T-helper 1 cell (primary cell): ENCODE results near the gene AGAP1.

Experiments
- DNase-seq, 5 donors: peaks; one replicate each; pipeline ENCODE4 v3.0.0-alpha.2; 2012 to 2020

Gene AGAP1

DNA sequence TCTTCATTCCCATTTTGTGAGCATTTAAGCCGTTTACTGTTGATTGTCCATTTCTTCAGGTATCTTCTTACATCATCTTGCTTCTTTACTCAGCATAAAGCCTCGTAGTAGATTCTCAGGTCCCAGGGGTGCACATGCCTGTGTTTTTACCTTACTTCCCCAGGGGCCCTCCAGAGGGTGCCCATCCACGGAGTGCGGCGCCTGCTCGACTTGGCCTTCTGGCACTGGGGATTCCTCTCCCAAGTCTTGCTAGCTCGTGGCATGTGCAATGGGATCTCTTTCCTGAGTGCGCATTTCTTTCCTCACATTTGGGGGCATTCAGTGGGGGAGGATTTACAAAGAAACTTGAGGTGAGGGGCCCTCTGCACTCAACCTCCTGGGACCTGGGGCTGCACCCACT is 148.1 kb downstream of the AGAP1 start:
- DNase-seq = no peak

DNA sequence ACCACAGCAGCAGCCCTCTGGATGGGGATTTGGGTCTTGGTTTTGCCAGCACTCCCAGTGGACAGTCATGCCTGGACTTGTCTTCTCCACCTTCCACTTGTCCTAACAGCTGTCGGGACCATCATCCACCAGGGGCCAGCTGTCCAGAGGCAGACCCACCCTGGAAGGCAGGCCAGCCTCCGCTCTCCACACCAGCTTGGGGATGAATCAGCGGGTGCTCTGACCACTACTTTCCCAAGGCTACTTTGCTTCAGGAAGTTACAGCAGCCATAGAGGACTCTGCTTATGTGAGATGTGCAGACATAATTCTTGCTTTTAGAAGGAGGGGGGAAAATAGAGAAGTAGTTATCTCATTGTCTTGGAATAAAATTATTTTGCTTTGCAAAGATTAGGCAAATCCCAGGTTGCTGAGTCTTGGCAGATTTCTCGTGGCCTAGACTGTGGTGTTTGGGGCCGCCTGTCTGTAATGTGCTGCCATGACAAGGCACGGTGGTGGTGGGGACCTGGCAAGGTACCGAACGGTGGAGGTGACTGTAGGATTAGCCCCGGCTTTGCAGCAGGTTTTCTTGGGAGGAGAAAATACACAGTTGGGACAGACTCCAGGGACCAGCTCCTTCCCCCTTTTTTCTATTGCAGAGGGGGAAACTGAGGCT is 148.7 kb downstream of the AGAP1 start:
- DNase-seq = no peak

DNA sequence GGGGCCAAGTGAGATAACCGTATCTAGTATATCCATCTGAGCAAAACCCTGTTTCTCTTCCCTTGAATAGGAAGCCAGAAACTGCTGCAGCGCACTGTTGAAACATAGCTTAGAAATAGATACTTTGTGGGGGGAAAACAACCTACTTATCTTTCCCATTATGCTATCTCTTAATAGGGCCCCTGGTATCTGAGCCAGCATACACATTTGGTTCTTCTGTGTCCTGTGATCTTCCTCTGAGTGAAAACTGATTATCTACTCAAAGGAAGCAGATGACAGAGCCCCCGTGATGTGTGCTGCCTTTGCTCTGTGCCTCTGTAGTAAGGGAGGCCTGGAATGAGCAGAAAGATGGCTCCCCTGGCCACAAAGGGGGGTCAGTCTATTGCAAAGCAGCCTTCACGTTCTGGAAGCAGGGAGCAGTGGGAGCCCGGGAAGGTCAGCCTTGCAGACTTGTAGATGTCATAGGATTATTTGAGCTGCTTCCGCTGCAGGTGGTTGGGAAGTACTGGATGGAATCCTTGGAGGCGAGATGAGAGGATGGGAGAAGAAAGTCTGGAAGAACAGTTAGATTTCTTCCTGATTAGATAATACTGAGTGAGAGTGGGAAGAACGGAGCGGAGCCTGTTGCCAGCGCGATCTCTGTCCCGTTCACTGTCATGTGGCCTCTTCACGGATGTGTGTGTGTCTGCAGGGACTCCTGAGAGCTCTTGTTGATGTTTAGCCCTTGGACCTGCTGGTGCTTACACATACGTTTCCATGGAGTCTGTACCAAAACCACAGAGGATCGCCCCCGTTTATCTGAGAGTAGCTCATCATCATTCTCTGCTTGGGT is 150.1 kb downstream of the AGAP1 start:
- no peak for DNase-seq

DNA sequence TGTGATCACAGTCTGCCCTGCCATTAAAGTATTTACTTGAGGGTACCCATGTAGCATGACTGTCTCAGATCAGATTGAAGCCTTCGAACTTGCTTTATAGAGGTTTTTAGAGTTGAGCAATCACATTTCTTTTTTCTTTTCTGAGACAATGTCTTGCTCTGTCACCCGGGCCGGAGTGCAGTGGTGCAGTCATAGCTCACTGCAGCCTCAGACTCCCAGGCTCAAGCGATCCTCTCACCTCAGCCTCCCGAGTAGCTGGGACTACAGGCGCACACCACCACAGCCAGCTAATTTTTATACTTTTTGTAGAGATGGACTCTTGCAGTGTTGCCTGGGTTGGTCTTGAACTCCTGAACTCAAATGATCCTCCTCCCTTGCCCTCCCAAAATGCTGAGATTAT is 153.4 kb downstream of the AGAP1 start:
- no peak for DNase-seq

GRCh38 chr2:235647877-235648276 is 154.0 kb downstream of the AGAP1 start:
- DNase-seq = no peak

GRCh38 chr2:235649418-235649817 is 155.6 kb downstream of the AGAP1 start:
- no peak for DNase-seq

DNA sequence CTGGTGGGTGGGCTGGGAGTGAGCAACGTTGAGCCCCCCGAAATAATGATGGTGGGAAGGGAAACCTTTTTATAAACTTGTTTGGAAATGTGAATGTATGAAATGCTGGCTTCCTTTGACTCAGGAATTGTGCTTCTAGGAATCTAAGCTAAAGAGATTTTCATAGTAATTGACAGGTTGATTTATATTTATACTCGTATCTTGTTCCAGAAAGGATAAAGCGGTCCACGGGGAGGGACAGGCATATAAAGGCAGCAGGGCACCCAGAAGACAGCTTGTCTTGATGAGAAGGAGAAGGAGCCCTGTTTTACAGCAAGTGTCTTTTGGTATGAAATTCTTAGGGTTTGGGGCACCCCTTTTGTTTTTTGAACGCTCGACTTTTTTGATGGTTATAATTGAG is 157.8 kb downstream of the AGAP1 start:
- no peak for DNase-seq

- no peak for DNase-seq
Measured at GRCh38 chr2:235654103-235654813, 160.4 kb downstream of the AGAP1 start.

GRCh38 chr2:235658351-235659174 is 164.7 kb downstream of the AGAP1 start:
- DNase-seq = no peak

DNA sequence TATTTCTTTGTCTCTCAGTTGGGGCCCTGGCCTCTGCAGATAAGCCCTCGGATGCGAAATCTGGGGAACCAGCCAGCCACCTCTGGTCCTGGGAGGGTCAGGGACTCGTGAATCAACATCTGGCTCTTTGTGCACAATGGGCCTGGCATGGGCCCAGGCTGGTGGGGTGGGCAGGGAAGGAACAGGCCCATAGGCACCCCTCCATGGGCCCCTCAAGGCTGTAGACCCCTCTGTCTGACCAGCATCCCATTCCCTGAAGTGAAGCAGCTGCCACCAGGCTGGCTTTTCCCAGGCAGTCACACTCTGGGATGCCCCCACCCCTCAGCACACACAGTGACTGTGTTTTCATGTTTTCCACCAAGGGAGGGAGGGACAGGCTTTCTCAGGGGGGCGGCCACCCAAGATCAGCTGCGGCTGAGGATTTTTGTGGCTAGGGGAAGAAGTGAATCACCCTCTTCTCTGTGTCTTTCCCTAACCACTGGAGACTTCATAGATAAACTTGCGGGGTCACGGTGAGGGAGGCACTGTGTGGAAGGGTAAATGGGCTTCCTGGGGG is 166.0 kb downstream of the AGAP1 start:
- no peak for DNase-seq

- DNase-seq = no peak
Measured at GRCh38 chr2:235660484-235661082, 166.7 kb downstream of the AGAP1 start.

DNA sequence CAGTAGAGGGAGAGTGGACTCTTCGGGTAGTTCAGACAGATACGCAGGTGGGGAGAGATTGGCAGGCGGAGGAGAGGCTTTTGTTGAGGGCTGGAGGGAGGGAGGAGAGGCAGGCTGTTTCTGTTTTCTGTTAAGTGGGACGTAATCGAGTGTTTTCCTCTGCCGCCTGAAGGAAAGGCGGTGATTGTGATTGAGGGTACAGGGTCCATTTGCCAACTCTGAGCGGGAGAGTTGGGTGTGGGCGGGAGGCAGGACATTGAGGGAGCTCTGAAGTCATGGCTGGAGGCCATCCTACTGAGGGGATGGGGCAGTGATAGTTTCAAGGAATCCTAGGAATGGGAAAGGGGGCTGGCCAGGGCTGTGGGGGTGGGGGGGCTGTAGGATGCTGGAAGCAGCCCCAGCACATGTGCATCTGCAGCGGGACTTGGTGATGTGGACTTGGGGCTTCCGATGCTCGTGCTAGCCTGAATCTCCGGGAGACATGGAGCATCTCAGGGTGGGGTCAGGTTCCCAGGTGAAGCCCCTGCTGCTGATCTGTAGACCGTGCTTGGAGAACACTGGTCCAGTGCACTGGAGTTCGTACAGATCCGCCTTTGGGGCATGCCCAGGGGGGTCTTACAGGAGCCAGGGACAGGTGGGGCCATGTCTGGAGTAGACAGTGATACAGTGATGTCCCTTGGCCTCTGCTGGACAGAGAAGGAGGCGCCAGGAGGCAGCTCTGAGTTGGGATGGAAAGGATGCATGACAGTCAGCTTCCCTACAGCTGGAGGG is 167.5 kb downstream of the AGAP1 start:
- no peak for DNase-seq

DNA sequence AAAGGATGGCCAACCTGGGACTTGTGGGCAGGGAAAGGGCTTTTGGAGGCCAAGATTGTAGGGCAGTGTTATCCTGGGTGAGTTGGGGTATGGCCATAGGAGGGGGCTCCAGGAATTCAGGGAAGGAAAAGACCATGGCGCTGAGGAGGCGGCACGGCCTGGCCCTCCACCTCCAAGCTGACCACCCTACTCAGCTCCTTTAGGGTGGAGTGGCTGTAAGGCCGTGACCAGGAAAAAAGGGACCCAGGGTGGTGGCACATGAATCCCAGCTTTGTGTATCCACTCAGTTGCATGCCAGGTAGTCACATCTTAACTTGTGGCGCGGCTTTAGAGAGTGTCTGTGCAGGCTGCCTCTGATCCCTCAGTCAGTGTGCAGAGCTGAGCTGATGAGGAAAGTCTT is 168.1 kb downstream of the AGAP1 start:
- DNase-seq = no peak

GRCh38 chr2:235663875-235664274 is 170.0 kb downstream of the AGAP1 start:
- DNase-seq = no peak

GRCh38 chr2:235665661-235666212 is 171.9 kb downstream of the AGAP1 start:
- DNase-seq = no peak

GRCh38 chr2:235666213-235666781 is 172.5 kb downstream of the AGAP1 start:
- peak in 1 of 5 donors; percentile 1 for DNase-seq

DNA sequence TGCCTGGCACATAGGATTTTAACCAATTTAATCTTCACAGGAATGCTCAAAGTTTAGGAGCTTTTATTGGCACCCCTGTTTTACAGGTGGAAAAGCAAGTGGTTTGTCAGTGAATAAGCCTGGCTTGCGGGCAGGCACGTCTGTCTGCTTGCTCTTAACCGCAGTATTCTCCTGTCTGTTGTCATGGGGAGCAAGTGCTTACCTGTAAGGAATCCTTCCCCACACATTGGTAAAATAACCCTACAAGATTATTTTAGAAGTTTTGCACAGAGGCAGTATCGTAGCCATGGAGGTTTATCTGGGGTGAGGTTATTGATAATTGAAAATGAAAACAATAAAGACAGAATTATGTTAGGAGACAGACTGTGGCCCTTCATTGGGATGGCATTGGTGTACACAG is 174.9 kb downstream of the AGAP1 start:
- no peak for DNase-seq

DNA sequence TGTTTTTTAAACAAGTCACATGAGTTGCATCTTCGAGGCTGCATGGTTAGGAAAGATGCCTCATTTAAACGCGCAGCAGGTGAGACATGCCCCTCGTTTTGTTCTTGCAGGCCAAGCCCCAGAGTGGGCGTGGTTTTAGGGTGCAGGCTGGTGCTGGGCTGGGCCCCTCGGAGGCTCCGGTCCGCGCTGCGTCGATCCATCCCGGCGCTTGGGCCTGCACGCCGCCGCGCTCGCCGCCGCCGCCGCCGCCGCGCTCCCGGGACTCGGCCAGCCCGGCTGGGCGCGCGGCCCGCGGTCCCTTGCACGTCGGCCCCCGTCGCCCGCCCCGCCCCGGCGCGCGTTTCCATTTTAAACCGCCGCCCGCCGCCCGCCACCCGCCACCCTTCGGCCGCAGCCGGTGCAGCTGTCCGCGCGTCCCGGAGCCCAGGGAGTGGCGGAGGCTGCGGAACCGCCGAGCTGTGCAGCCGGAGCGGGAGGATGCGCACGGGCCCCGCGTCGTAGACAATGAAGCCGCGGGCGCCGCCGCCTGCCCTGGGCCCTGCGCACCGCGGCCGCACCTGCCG is 175.5 kb downstream of the AGAP1 start:
- peak in 2 of 5 donors; percentile 2 to 16 for DNase-seq

DNA sequence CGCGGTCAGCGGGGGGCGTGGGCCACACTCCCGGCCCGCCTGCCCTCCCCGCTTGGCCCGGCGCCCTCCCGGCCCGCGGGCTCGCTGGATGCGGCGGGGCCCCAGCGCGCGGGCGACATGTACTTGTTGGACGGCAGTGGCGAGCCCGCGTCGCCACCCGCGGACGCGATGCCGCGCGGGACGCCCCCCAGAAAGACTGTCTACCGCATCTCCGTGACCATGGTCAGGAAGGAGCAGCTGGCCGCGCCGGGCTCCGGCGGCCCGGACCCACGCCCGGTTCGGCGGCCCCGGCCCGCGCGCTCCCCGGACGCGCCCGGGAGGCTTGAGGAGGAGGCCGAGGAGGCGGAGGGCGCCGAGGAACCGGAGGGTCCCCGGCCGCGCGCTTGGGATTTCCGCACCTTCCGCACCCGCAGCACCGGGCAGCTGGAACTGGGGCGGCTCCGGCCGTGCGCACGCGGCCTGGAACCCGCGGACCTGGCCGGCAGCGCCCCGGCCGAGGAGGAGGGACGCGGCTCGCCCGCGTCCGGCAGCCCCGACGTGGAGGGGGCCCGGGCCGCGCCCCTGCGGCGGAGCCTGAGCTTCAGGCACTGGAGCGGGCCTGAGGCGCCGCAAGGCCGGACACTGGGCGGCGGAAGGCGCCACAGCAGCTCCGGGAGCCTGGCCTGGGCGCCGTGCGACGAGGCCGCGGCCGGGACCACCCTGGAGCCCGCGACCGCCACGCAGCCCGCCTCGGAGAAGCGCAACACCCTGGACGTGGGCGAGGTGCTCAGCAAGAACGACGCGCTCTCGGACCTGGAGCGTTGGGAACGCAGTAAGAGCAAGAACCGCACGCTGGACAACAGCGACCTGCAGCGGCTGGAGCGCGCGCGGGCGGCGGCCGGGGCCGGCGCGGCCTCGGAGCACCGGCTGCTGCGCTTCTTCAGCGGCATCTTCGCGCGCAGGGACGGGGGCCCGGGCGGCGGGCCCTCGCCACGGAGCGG is 176.4 kb downstream of the AGAP1 start:
- DNase-seq = no peak
